Smooth muscle cell of the coronary artery (primary cell): ENCODE data around the gene FBXO47. TPM values are rescaled to one million over a fixed set of nuclear protein-coding genes. Genes with fewer than 3 reads are reported as not detected.

ENCODE experiments used
- total RNA-seq: library from RNA; depleted of rRNA; stranded (reverse); fragments of >200 nt; gene quantifications from 2 replicates; pipeline ENCODE4 v1.2.3, GENCODE V29; 2014; ENCODE audit warnings: low replicate concordance

Gene FBXO47, protein sequence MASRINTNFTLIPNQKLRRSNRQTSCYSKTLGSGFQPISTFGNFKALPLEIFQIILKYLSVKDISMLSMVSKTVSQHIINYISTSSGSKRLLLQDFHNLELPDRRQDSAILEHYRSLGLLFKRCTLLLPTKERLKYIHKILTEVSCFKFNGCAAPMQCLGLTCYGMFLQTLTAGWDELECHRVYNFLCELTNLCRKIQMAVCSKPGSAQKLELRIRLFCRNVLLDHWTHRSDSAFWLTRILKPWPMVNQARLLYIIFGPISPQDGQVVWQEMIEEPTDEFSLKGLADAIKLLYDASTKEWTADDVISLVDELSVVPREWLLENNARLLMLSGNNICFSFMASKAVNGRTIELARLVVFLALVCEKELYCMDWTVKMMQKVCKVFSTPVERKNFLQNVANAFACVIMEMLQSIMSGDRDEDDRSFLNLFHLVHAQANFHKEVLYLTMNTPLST
- total RNA-seq = under 0.01 TPM in 1 of 2 replicates, not detected in the other

DNA sequence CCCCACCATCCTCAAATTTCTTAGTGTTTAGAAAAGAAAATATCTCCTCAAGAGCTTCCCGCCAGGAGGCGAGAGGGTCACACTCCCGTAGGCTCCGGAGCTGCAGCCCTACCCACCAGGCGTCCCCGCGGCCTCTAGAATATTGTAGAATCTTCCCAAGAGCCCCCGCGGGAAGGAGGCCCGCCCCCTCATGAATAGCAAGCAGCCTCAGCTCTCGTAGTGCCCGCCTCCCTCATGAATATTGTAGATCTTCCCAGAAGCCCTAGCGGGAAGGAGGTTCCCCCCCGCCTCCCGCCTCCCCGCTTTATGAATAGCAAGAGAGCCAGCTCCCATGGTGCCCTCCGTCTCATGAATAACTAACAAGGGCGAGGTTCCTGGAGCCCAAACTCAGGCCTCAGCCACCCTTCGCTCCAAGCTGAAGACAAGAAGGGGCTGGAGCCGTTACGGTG is at the start of gene FBXO47:
TSS of gene FBXO47 (minus strand) at position 114 of the 449 bp plus-strand sequence. CDS start 4,378 bp downstream, outside the sequence.

DNA sequence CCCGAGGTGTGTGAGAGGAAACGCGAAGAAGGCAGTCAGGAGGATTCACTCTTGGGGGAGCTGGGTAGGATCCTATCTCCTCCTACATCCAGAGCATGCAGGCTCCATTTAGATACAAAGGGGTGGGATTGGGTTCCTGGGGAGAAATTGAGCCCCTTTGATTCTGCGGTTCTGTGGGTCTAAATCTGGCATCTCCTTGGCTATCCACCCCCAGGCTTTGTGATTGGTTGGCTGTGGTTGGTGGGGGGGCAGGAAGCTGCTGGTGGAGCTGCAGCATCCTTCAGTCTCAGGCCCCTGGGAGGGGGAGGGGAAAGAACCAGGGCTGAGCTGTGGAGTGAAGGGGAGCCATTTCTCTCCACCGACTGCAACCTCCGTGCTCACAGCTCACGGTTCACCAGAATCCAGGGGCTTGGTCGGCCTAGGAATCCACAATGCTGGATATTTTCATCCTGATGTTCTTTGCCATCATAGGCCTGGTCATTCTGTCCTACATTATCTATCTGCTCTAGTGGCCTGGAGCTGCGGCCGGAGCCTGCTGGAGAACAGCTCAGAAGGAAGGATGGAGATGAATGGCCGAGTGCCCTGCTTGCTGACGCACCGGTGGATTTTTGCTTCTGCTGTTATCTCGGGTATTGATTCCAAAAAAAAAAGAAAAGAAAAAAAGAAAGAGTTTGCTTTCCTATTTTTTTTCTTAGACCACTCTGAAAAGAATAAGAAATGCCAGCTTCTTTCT is 41.8 kb downstream of the FBXO47 start, which contains the start of gene LASP1NB:
TSS of gene LASP1NB (plus strand) at position 352 of the 733 bp plus-strand sequence.

Other genes starting within 250 kb of the FBXO47 start
- gene CISD3, start 237.1 kb downstream of the FBXO47 start, total RNA-seq = 1.8 and 4.5 TPM in 2 replicates
- gene PCGF2, start 219.1 kb downstream of the FBXO47 start, total RNA-seq = 1.5 and 5.3 TPM in 2 replicates
- gene PSMB3, start 214.7 kb downstream of the FBXO47 start, total RNA-seq = 453 and 499 TPM in 2 replicates
- gene PIP4K2B, start 167.8 kb downstream of the FBXO47 start, total RNA-seq = 38.9 and 90.7 TPM in 2 replicates
- gene CWC25, start 142.1 kb downstream of the FBXO47 start, total RNA-seq = 6.6 and 8.1 TPM in 2 replicates
- 3,022 and 3,163 TPM in 2 replicates for gene RPL23, start 113.7 kb downstream of the FBXO47 start, total RNA-seq
- gene LASP1, start 97.3 kb downstream of the FBXO47 start, total RNA-seq = 72.4 and 76.5 TPM in 2 replicates
- gene PLXDC1, start 184.2 kb upstream of the FBXO47 start, total RNA-seq = 0.23 and 16.8 TPM in 2 replicates
- not detected in 2 replicates for gene ARL5C, start 198.8 kb upstream of the FBXO47 start, total RNA-seq
- gene CACNB1, start 230.3 kb upstream of the FBXO47 start, total RNA-seq = 3.7 and 6.9 TPM in 2 replicates
- gene RPL19, start 232.9 kb upstream of the FBXO47 start, total RNA-seq = 2,321 and 2,907 TPM in 2 replicates